Ovary (tissue), 3 donors: ENCODE data around the gene TMEM117.

Source experiments
- EP300 ChIP-seq: sonication (generic); formaldehyde crosslinking; IDR thresholded peaks from one replicate; pipeline ENCODE4 v1.6.1; 2017; ENCODE audit warnings: antibody characterized with exemption
- POLR2A ChIP-seq: fragments of 450-650 bp; IDR thresholded peaks from one replicate; pipeline ENCODE4 v1.6.1; 2017; ENCODE audit warnings: antibody characterized with exemption, mild to moderate bottlenecking, moderate library complexity
- TF ChIP-seq, protein P1 (sequence below), 3 donors: fragments of 450-650 bp in 2 of 3; fragments of 200-600 bp in 1 of 3; IDR thresholded peaks; one replicate each; pipeline versions ENCODE4 v1.5.1 to v1.8.0; 2016 to 2022; ENCODE audit warnings: antibody characterized with exemption in 3 of 3, mild to moderate bottlenecking in 1 of 3
- donor health status: DM: no; HTN: no; CAD: no.

- TF ChIP-seq, protein P1, sequence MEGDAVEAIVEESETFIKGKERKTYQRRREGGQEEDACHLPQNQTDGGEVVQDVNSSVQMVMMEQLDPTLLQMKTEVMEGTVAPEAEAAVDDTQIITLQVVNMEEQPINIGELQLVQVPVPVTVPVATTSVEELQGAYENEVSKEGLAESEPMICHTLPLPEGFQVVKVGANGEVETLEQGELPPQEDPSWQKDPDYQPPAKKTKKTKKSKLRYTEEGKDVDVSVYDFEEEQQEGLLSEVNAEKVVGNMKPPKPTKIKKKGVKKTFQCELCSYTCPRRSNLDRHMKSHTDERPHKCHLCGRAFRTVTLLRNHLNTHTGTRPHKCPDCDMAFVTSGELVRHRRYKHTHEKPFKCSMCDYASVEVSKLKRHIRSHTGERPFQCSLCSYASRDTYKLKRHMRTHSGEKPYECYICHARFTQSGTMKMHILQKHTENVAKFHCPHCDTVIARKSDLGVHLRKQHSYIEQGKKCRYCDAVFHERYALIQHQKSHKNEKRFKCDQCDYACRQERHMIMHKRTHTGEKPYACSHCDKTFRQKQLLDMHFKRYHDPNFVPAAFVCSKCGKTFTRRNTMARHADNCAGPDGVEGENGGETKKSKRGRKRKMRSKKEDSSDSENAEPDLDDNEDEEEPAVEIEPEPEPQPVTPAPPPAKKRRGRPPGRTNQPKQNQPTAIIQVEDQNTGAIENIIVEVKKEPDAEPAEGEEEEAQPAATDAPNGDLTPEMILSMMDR (IDR thresholded peaks at IDR 0.05): no peak
- TF ChIP-seq EP300 (no peak), POLR2A (no peak)
Observed at GRCh38 chr12:43883748-43884147, 47.9 kb downstream of the TMEM117 start.
